Measurements from ENCODE around the gene PDSS1.

- TF ChIP-seq POLR2A (IDR thresholded peaks at IDR 0.05) (no peak), CTCF (IDR thresholded peaks at IDR 0.05) (no peak)
Observed at GRCh38 chr10:26773633-26774032, 76.1 kb downstream of the PDSS1 start.

Measured in uterus (tissue), 2 donors.